Panc1 (cell line): ENCODE results near the gene RIMBP2.

Source experiments
- CTCF ChIP-seq: fragments of 450-650 bp; IDR thresholded peaks from 2 replicates; pipeline ENCODE4 v1.5.1; 2017; ENCODE audit warnings: mild to moderate bottlenecking
- POLR2AphosphoS5 ChIP-seq: IDR thresholded peaks from 2 replicates; pipeline ENCODE4 v1.6.1; 2012; ENCODE audit warnings: mild to moderate bottlenecking, low read depth, low read length, moderate library complexity
- REST ChIP-seq, 2 experiments: IDR thresholded peaks; 2 replicates each; pipeline ENCODE4 v1.6.1; 2011 to 2012; ENCODE audit warnings: low read depth in 2 of 2, control low read depth in 1 of 2, low read length in 1 of 2, mild to moderate bottlenecking in 1 of 2, moderate library complexity in 1 of 2; ENCODE audit not compliant: insufficient read depth in 1 of 2
- SIN3A ChIP-seq: IDR thresholded peaks from 2 replicates; pipeline ENCODE4 v1.6.1; 2012; ENCODE audit warnings: low read depth, mild to moderate bottlenecking, low read length, moderate library complexity, borderline replicate concordance; ENCODE audit not compliant: insufficient read depth

- TF ChIP-seq CTCF, result no peak
- no peak for TF ChIP-seq SIN3A
- no peak for TF ChIP-seq REST (IDR thresholded peaks at IDR 0.05; ENCODE audit: insufficient read depth in 1 of 2, low read depth in 2 of 2, low read length in 1 of 2)
- TF ChIP-seq POLR2AphosphoS5, result no peak
Measured at GRCh38 chr12:130683811-130684210, 32.3 kb downstream of the RIMBP2 start.
